HEK293 (cell line): ENCODE data around the gene STK24.
"Not testable (repeated sequence)": the region's sequence is repeated elsewhere in the genome, so short reads cannot be mapped to it uniquely, and the experiment has no call there.

Experiments
- CTCF ChIA-PET: fragments of 350-600 bp; formaldehyde crosslinking; extraction: SDS; loops from one replicate; lab custom pipeline; 2021; ENCODE audit warnings: antibody characterized with exemption; lab: Yijun Ruan, JAX
- POLR2A ChIA-PET: fragments of 300-600 bp; formaldehyde crosslinking; extraction: SDS; loops from one replicate; lab custom pipeline; 2020; ENCODE audit warnings: antibody characterized with exemption, inconsistent platforms; lab: Yijun Ruan, JAX
- H3K27ac ChIP-seq: fragments of 200-500 bp; sonication (Bioruptor generic); 2 replicates; pipeline ENCODE4 v1.5.1; 2014; ENCODE audit warnings: low read depth, low read length, control low read depth, inconsistent platforms; ENCODE audit errors: extremely low read depth
- H3K36me3 ChIP-seq, 2 experiments: fragments of 200-500 bp in 1 of 2; sonication (Bioruptor generic) in 1 of 2; 1 replicate in 1 of 2; 2 replicates in 1 of 2; pipeline ENCODE4 v1.5.1; 2014 to 2017; ENCODE audit warnings: inconsistent platforms in 2 of 2, low read length in 2 of 2; ENCODE audit not compliant: control insufficient read depth in 2 of 2, insufficient read depth in 1 of 2
- H3K4me1 ChIP-seq: fragments of 200-500 bp; sonication (Bioruptor generic); 2 replicates; pipeline ENCODE4 v1.5.1; 2014; ENCODE audit warnings: mild to moderate bottlenecking, low read length, inconsistent platforms; ENCODE audit not compliant: control insufficient read depth, insufficient read depth
- H3K4me3 ChIP-seq: 2 replicates; pipeline ENCODE4 v1.5.1; 2011; ENCODE audit warnings: low read depth, mild to moderate bottlenecking, control low read depth, low read length, moderate library complexity
- H3K9me3 ChIP-seq: fragments of 200-500 bp; sonication (Bioruptor generic); 2 replicates; pipeline ENCODE4 v1.5.1; 2014; ENCODE audit warnings: low read depth, low read length, inconsistent platforms; ENCODE audit not compliant: control insufficient read depth, insufficient read depth
- AEBP2 ChIP-seq: fragments of 450-650 bp; formaldehyde crosslinking; IDR thresholded peaks from 2 replicates; pipeline ENCODE4 v1.5.1; 2016; ENCODE audit warnings: missing biosample characterization, missing genetic modification characterization, borderline replicate concordance
- GLIS2 ChIP-seq: fragments of 450-650 bp; formaldehyde crosslinking; IDR thresholded peaks from 2 replicates; pipeline ENCODE4 v1.5.1; 2016; ENCODE audit warnings: missing biosample characterization, missing genetic modification characterization
- RBAK ChIP-seq: fragments of 450-650 bp; formaldehyde crosslinking; IDR thresholded peaks from 2 replicates; pipeline ENCODE4 v1.5.1; 2016; ENCODE audit warnings: missing biosample characterization, missing genetic modification characterization
- SCRT2 ChIP-seq: fragments of 450-650 bp; formaldehyde crosslinking; IDR thresholded peaks from 2 replicates; pipeline ENCODE4 v1.5.1; 2016; ENCODE audit warnings: missing biosample characterization, missing genetic modification characterization
- ZNF10 ChIP-seq: fragments of 450-650 bp; formaldehyde crosslinking; IDR thresholded peaks from 2 replicates; pipeline ENCODE4 v1.5.1; 2017; ENCODE audit warnings: missing biosample characterization, missing genetic modification characterization
- ZNF121 ChIP-seq: fragments of 450-650 bp; formaldehyde crosslinking; IDR thresholded peaks from 2 replicates; pipeline ENCODE4 v1.5.1; 2016; ENCODE audit warnings: missing biosample characterization, missing genetic modification characterization
- ZNF132 ChIP-seq: fragments of 450-650 bp; formaldehyde crosslinking; IDR thresholded peaks from 2 replicates; pipeline ENCODE4 v1.5.1; 2017; ENCODE audit warnings: missing biosample characterization, missing genetic modification characterization, borderline replicate concordance
- ZNF184 ChIP-seq: fragments of 450-650 bp; IDR thresholded peaks from 2 replicates; pipeline ENCODE4 v1.5.1; 2018; ENCODE audit warnings: missing biosample characterization, mild to moderate bottlenecking, missing genetic modification characterization
- ZNF248 ChIP-seq: fragments of 450-650 bp; formaldehyde crosslinking; IDR thresholded peaks from 2 replicates; pipeline ENCODE4 v1.5.1; 2017; ENCODE audit warnings: missing biosample characterization, missing genetic modification characterization
- ZNF350 ChIP-seq: fragments of 450-650 bp; formaldehyde crosslinking; IDR thresholded peaks from 2 replicates; pipeline ENCODE4 v1.5.0; 2017; ENCODE audit warnings: missing biosample characterization, mild to moderate bottlenecking, missing genetic modification characterization
- ZNF433 ChIP-seq: fragments of 450-650 bp; formaldehyde crosslinking; IDR thresholded peaks from 2 replicates; pipeline ENCODE4 v1.5.1; 2016; ENCODE audit warnings: missing biosample characterization, missing genetic modification characterization, low read depth
- ZNF596 ChIP-seq: fragments of 450-650 bp; IDR thresholded peaks from 2 replicates; pipeline ENCODE4 v1.5.0; 2018; ENCODE audit warnings: missing biosample characterization, mild to moderate bottlenecking, missing genetic modification characterization, moderate library complexity
- ZNF600 ChIP-seq: fragments of 450-650 bp; formaldehyde crosslinking; IDR thresholded peaks from 2 replicates; pipeline ENCODE4 v1.5.1; 2016; ENCODE audit warnings: missing biosample characterization, missing genetic modification characterization
- ZNF629 ChIP-seq: fragments of 450-650 bp; formaldehyde crosslinking; IDR thresholded peaks from 2 replicates; pipeline ENCODE4 v1.5.1; 2017; ENCODE audit warnings: missing biosample characterization, missing genetic modification characterization
- ZNF658 ChIP-seq: fragments of 450-650 bp; formaldehyde crosslinking; IDR thresholded peaks from 2 replicates; pipeline ENCODE4; 2016; ENCODE audit warnings: missing biosample characterization, missing genetic modification characterization
- ZNF768 ChIP-seq: fragments of 450-650 bp; formaldehyde crosslinking; IDR thresholded peaks from 2 replicates; pipeline ENCODE4 v1.5.1; 2018; ENCODE audit warnings: missing biosample characterization, mild to moderate bottlenecking, missing genetic modification characterization
- TF ChIP-seq, protein P1 (sequence below): fragments of 450-650 bp; formaldehyde crosslinking; IDR thresholded peaks from 2 replicates; pipeline ENCODE4 v1.5.1; 2016; ENCODE audit warnings: missing biosample characterization, missing genetic modification characterization
- TF ChIP-seq, protein P2 (sequence below): fragments of 450-650 bp; formaldehyde crosslinking; conservative IDR thresholded peaks from 2 replicates; pipeline ENCODE4 v1.5.1; 2016; ENCODE audit warnings: low read depth, missing biosample characterization, missing genetic modification characterization
- TF ChIP-seq, protein P3 (sequence below): fragments of 450-650 bp; formaldehyde crosslinking; IDR thresholded peaks from 2 replicates; pipeline ENCODE4 v1.5.1; 2017; ENCODE audit warnings: missing biosample characterization, missing genetic modification characterization

Gene STK24

DNA sequence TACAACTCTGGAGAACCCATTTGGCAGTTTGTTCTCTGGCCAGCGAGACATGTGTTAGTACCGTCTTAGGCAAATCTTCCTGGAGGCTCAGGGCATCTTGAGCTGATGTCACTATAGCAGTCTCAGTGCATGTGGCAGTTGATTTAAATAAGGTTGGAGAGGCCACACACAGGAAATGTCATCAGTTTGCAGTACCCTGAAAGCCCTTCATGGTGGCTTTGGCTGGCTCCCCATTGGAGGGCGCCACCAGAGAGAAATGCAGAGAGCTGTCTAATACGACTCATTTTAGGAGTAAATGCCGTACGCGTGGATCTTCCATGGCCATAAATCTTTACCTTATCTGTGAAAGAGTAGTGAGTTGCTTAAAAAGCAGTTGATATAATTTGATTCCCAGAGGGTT lies 163.1 kb downstream of the STK24 start (continued):
- TF ChIP-seq ZNF350 (tag by site-specific recombination), result no peak

GRCh38 chr13:98413278-98413677 lies 163.6 kb downstream of the STK24 start:
- H3K36me3 ChIP-seq, result peaks cover 0 to 14% of the 10 kb centered on the region in 2 experiments; a peak in 1 of 3 replicates
- peak; percentile 88 for TF ChIP-seq ZNF121 (tag by site-specific recombination)
- TF ChIP-seq, all 188 proteins: peak for 1; not testable (repeated sequence) for 187
- H3K4me3 ChIP-seq, H3K9me3 ChIP-seq, H3K4me1 ChIP-seq, POLR2A ChIA-PET, H3K27ac ChIP-seq: not testable (repeated sequence)
- CTCF ChIA-PET, result interaction anchor here (0.6 kb wide), 1 partner anchor 246 kb away, joined by 3 read pairs; no protein-coding TSS in a partner anchor

GRCh38 chr13:98411617-98412265 lies 165.2 kb downstream of the STK24 start:
- H3K27ac ChIP-seq, result no peak overlapping the region
- no peaks in the 10 kb centered on the region for H3K9me3 ChIP-seq
- ChIA-PET CTCF (no interaction called here), POLR2A (no interaction called here)
- no peak overlapping the region for H3K4me3 ChIP-seq
- H3K36me3 ChIP-seq, result peaks cover 0 to 14% of the 10 kb centered on the region in 2 experiments; a peak in 1 of 3 replicates
- no peaks in the 10 kb centered on the region for H3K4me1 ChIP-seq
- TF ChIP-seq ZNF596 (tag by site-specific recombination) (no peak), SCRT2 (tag by site-specific recombination) (no peak), ZNF184 (tag by site-specific recombination) (no peak), ZNF433 (tag by site-specific recombination) (no peak), ZNF10 (tag by site-specific recombination) (no peak), ZNF248 (tag by site-specific recombination) (no peak), RBAK (tag by site-specific recombination) (no peak), ZNF629 (tag by site-specific recombination) (no peak), GLIS2 (no peak), ZNF600 (no peak), ZNF768 (no peak), ZNF658 (tag by site-specific recombination) (no peak), ZNF132 (no peak), AEBP2 (tag by site-specific recombination) (no peak)
- TF ChIP-seq, protein P1, sequence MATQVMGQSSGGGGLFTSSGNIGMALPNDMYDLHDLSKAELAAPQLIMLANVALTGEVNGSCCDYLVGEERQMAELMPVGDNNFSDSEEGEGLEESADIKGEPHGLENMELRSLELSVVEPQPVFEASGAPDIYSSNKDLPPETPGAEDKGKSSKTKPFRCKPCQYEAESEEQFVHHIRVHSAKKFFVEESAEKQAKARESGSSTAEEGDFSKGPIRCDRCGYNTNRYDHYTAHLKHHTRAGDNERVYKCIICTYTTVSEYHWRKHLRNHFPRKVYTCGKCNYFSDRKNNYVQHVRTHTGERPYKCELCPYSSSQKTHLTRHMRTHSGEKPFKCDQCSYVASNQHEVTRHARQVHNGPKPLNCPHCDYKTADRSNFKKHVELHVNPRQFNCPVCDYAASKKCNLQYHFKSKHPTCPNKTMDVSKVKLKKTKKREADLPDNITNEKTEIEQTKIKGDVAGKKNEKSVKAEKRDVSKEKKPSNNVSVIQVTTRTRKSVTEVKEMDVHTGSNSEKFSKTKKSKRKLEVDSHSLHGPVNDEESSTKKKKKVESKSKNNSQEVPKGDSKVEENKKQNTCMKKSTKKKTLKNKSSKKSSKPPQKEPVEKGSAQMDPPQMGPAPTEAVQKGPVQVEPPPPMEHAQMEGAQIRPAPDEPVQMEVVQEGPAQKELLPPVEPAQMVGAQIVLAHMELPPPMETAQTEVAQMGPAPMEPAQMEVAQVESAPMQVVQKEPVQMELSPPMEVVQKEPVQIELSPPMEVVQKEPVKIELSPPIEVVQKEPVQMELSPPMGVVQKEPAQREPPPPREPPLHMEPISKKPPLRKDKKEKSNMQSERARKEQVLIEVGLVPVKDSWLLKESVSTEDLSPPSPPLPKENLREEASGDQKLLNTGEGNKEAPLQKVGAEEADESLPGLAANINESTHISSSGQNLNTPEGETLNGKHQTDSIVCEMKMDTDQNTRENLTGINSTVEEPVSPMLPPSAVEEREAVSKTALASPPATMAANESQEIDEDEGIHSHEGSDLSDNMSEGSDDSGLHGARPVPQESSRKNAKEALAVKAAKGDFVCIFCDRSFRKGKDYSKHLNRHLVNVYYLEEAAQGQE, result no peak
- TF ChIP-seq, protein P2, sequence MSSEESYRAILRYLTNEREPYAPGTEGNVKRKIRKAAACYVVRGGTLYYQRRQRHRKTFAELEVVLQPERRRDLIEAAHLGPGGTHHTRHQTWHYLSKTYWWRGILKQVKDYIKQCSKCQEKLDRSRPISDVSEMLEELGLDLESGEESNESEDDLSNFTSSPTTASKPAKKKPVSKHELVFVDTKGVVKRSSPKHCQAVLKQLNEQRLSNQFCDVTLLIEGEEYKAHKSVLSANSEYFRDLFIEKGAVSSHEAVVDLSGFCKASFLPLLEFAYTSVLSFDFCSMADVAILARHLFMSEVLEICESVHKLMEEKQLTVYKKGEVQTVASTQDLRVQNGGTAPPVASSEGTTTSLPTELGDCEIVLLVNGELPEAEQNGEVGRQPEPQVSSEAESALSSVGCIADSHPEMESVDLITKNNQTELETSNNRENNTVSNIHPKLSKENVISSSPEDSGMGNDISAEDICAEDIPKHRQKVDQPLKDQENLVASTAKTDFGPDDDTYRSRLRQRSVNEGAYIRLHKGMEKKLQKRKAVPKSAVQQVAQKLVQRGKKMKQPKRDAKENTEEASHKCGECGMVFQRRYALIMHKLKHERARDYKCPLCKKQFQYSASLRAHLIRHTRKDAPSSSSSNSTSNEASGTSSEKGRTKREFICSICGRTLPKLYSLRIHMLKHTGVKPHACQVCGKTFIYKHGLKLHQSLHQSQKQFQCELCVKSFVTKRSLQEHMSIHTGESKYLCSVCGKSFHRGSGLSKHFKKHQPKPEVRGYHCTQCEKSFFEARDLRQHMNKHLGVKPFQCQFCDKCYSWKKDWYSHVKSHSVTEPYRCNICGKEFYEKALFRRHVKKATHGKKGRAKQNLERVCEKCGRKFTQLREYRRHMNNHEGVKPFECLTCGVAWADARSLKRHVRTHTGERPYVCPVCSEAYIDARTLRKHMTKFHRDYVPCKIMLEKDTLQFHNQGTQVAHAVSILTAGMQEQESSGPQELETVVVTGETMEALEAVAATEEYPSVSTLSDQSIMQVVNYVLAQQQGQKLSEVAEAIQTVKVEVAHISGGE (tag by site-specific recombination), result no peak
- TF ChIP-seq, protein P3, sequence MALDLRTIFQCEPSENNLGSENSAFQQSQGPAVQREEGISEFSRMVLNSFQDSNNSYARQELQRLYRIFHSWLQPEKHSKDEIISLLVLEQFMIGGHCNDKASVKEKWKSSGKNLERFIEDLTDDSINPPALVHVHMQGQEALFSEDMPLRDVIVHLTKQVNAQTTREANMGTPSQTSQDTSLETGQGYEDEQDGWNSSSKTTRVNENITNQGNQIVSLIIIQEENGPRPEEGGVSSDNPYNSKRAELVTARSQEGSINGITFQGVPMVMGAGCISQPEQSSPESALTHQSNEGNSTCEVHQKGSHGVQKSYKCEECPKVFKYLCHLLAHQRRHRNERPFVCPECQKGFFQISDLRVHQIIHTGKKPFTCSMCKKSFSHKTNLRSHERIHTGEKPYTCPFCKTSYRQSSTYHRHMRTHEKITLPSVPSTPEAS (tag by site-specific recombination), result no peak
- TF ChIP-seq, all 188 proteins: peak for 0
